Spleen (tissue), 11 donors: ENCODE results near the gene BEND3. TPM values are rescaled to one million over a fixed set of nuclear protein-coding genes. Genes with fewer than 3 reads are reported as not detected.

Experiments used
- DNase-seq: peaks from one replicate; pipeline ENCODE4 v3.0.0-alpha.2; 2020
- H3K27ac ChIP-seq, 8 donors: fragments of 200-600 bp; sonication (generic) in 7 of 8; 1 replicate in 4 of 8; 2 replicates in 4 of 8; pipeline versions ENCODE4 v1.5.0 to v1.8.0; 2016 to 2021; ENCODE audit warnings: inconsistent platforms in 4 of 8, mild to moderate bottlenecking in 4 of 8, moderate library complexity in 1 of 8
- H3K27me3 ChIP-seq, 7 donors: fragments of 200-600 bp; sonication (generic) in 6 of 7; replicated peaks in 1 of 7; 1 replicate in 4 of 7; 2 replicates in 3 of 7; pipeline versions ENCODE4 v1.5.0 to v1.8.0; 2016 to 2021; ENCODE audit warnings: inconsistent platforms in 3 of 7, mild to moderate bottlenecking in 1 of 7
- H3K36me3 ChIP-seq, 6 donors: fragments of 200-600 bp; sonication (generic) in 5 of 6; 1 replicate in 4 of 6; 2 replicates in 2 of 6; pipeline versions ENCODE4 v1.5.0 to v1.8.0; 2016 to 2021; ENCODE audit warnings: inconsistent platforms in 2 of 6
- H3K4me1 ChIP-seq, 6 donors: fragments of 200-600 bp; sonication (generic) in 5 of 6; 1 replicate in 3 of 6; 2 replicates in 3 of 6; pipeline versions ENCODE4 v1.5.0 to v1.8.0; 2016 to 2021; ENCODE audit warnings: inconsistent platforms in 3 of 6
- H3K4me3 ChIP-seq, 8 donors: fragments of 200-600 bp; sonication (generic) in 7 of 8; 1 replicate in 4 of 8; 2 replicates in 4 of 8; pipeline versions ENCODE4 v1.5.0 to v1.8.0; 2016 to 2021; ENCODE audit warnings: inconsistent platforms in 4 of 8, mild to moderate bottlenecking in 4 of 8, moderate library complexity in 2 of 8
- H3K9me3 ChIP-seq, 8 donors: fragments of 200-600 bp; sonication (generic) in 7 of 8; 1 replicate in 4 of 8; 2 replicates in 4 of 8; pipeline versions ENCODE4 v1.5.0 to v1.8.0; 2016 to 2021; ENCODE audit warnings: inconsistent platforms in 4 of 8
- POLR2A ChIP-seq, 3 donors: fragments of 450-650 bp; IDR thresholded peaks; one replicate each; pipeline ENCODE4 v1.5.1; 2017; ENCODE audit warnings: antibody characterized with exemption in 3 of 3, mild to moderate bottlenecking in 1 of 3
- POLR2AphosphoS5 ChIP-seq, 3 donors: sonication (generic); formaldehyde crosslinking; IDR thresholded peaks; one replicate each; pipeline ENCODE4 v1.5.1; 2017; ENCODE audit warnings: antibody characterized with exemption in 3 of 3
- WGBS, 5 donors: extraction: QIAGEN DNeasy Blood & Tissue Kit in 3 of 5; methylation state at CpG; one replicate each; pipeline versions ENCODE4 v1.1.5 to v1.1.7; 2013 to 2018; 5-methylcytosine and 5-hydroxymethylcytosine counted together
- intact Hi-C: fragments of 100-400 bp; cut with DNase I; formaldehyde crosslinking; loops from one replicate; pipeline ENCODE4 v1.15.0; 2023; ENCODE audit warnings: low total_unique reads
- polyA plus RNA-seq, 3 donors: library from polyadenylated mRNA; stranded (reverse); fragments of 200-250 nt; gene quantifications; one replicate each; pipeline ENCODE4 v1.2.1, GENCODE V29; 2013
- total RNA-seq, 7 donors: library from RNA; depleted of rRNA in 3 of 7; stranded (reverse); fragments of >200 nt in 3 of 7; fragmentation: NEBNext Ultra II Directional in 4 of 7; extraction: Animal tissue kit (Norgen Biotek cat#: 25700) in 4 of 7; gene quantifications; one replicate each; pipeline versions ENCODE4 v1.1.0 to v1.2.1, GENCODE V29; 2016 to 2021
- TF ChIP-seq, protein P1 (sequence below), 11 experiments: fragments of 200-600 bp in 7 of 11; fragments of 450-650 bp in 4 of 11; sonication (generic) in 4 of 11; IDR thresholded peaks in 8 of 11; conservative IDR thresholded peaks in 3 of 11; 1 replicate in 7 of 11; 2 replicates in 4 of 11; pipeline versions ENCODE4 v1.4.0 to v1.8.0; 2016 to 2021; ENCODE audit warnings: antibody characterized with exemption in 11 of 11, inconsistent platforms in 4 of 11, mild to moderate bottlenecking in 1 of 11
- donor health status: healthy with polysubstance abuse.
- donor health status: DM: no; HTN: no; CAD: no; lungs with moderate emphysema.
- donor health status: DM: no; HTN: no; CAD: no.
- donor health status: Bipolar disorder and iron deficiency.
- donor health status: healthy.
- donor health status: DM: no; HTN: no; CAD: no.
- donor health status: DM: yes; HTN: yes; CAD: no.

BEND3 gene
- total and polyA plus RNA-seq, 10 donors = 0.37 to 2.6 (median 2.1) TPM

DNA sequence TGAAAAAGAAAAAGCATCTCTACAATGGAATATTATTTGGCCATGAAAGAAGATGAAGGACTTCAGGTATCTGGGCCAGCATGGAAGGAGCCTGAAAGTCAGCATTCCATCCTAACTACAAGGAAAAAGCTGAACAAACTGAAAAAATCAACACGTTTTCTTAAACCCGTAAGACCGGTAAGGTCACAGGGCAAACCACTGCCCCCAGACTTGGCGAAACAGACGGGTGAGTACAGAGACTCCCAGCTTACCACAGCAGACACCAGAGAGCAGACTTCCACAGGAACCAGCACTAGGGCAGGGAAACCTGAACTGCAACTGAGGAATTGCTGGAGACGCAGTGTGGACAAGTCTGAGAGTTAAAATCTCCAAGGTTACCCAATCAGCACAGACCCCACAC lies 31.4 kb downstream of the BEND3 start:
- no peak for DNase-seq
- Histone ChIP-seq H3K27ac (no peak overlapping the region), H3K9me3 (peaks cover 0 to 11% (median 2%) of the 10 kb centered on the region in 8 donors), H3K36me3 (peaks cover 0 to 12% (median 0%) of the 10 kb centered on the region in 6 donors), H3K4me3 (no peak overlapping the region), H3K4me1 (no peaks in the 10 kb centered on the region), H3K27me3 (no peaks in the 10 kb centered on the region)
- WGBS, 5 donors = 92 to 96% (median 95%) methylated on average over 6 of the region's 6 CpGs
- intact Hi-C loops = no loop called here
- TF ChIP-seq, protein P1, sequence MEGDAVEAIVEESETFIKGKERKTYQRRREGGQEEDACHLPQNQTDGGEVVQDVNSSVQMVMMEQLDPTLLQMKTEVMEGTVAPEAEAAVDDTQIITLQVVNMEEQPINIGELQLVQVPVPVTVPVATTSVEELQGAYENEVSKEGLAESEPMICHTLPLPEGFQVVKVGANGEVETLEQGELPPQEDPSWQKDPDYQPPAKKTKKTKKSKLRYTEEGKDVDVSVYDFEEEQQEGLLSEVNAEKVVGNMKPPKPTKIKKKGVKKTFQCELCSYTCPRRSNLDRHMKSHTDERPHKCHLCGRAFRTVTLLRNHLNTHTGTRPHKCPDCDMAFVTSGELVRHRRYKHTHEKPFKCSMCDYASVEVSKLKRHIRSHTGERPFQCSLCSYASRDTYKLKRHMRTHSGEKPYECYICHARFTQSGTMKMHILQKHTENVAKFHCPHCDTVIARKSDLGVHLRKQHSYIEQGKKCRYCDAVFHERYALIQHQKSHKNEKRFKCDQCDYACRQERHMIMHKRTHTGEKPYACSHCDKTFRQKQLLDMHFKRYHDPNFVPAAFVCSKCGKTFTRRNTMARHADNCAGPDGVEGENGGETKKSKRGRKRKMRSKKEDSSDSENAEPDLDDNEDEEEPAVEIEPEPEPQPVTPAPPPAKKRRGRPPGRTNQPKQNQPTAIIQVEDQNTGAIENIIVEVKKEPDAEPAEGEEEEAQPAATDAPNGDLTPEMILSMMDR (IDR thresholded peaks at IDR 0.05 in 8 of 11, conservative IDR thresholded peaks at IDR 0.05 in 3 of 11) = no peak
- TF ChIP-seq POLR2A (IDR thresholded peaks at IDR 0.05) (no peak), POLR2AphosphoS5 (IDR thresholded peaks at IDR 0.05) (no peak)

GRCh38 chr6:107083047-107083768 lies 32.1 kb downstream of the BEND3 start:
- Histone ChIP-seq H3K36me3 (peaks cover 0 to 12% (median 0%) of the 10 kb centered on the region in 6 donors), H3K27ac (no peak overlapping the region), H3K9me3 (peaks cover 0 to 11% (median 2%) of the 10 kb centered on the region in 8 donors), H3K4me1 (no peaks in the 10 kb centered on the region), H3K27me3 (no peaks in the 10 kb centered on the region), H3K4me3 (no peak overlapping the region)
- intact Hi-C loops = no loop called here
- WGBS, 5 donors = 67 to 90% (median 77%) methylated on average over 10 of the region's 10 CpGs
- no peak for DNase-seq
- no peak for TF ChIP-seq POLR2A (IDR thresholded peaks at IDR 0.05)
- no peak for TF ChIP-seq POLR2AphosphoS5 (IDR thresholded peaks at IDR 0.05)
- TF ChIP-seq, protein P1 (IDR thresholded peaks at IDR 0.05 in 8 of 11, conservative IDR thresholded peaks at IDR 0.05 in 3 of 11) = no peak

- Histone ChIP-seq H3K4me3 (no peak overlapping the region), H3K4me1 (no peaks in the 10 kb centered on the region), H3K27ac (no peak overlapping the region), H3K9me3 (peaks cover 0 to 11% (median 2%) of the 10 kb centered on the region in 8 donors), H3K36me3 (peaks cover 0 to 12% (median 0%) of the 10 kb centered on the region in 6 donors), H3K27me3 (no peaks in the 10 kb centered on the region)
- intact Hi-C loops = no loop called here
- TF ChIP-seq POLR2A (IDR thresholded peaks at IDR 0.05) (no peak), POLR2AphosphoS5 (IDR thresholded peaks at IDR 0.05) (no peak)
- TF ChIP-seq, protein P1 (IDR thresholded peaks at IDR 0.05 in 8 of 11, conservative IDR thresholded peaks at IDR 0.05 in 3 of 11) = no peak
- no peak for DNase-seq
- 66 to 76% (median 68%) methylated on average over 4 of the region's 4 CpGs for WGBS, 5 donors
These were observed 33.3 kb downstream of the BEND3 start for GRCh38 chr6:107082045-107082444.

DNA sequence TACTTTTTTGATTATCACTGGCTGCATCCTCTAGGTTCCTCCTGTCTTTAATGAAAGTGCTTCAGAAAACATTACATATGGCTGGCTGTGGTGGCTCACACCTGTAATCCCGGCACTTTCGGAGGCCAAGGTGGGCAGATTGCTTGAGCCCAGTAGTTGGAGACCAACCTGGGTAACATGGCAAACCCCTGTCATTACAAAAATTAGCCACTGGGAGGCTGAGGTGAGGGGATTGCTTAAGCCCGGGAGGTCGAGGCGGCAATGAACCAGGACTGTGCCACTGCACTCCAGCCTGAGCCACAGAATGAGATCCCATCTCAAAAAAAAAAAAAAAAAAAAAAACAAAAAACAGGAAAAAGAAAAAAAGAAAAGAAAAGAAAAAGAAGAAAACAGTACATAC lies 35.3 kb downstream of the BEND3 start:
- Histone ChIP-seq H3K36me3 (peaks cover 0 to 11% (median 0%) of the 10 kb centered on the region in 6 donors), H3K27ac (no peak overlapping the region), H3K4me1 (no peaks in the 10 kb centered on the region), H3K4me3 (no peak overlapping the region), H3K27me3 (no peaks in the 10 kb centered on the region), H3K9me3 (peaks cover 0 to 10% (median 2%) of the 10 kb centered on the region in 8 donors)
- TF ChIP-seq, protein P1 (IDR thresholded peaks at IDR 0.05 in 8 of 11, conservative IDR thresholded peaks at IDR 0.05 in 3 of 11) = no peak
- TF ChIP-seq POLR2AphosphoS5 (IDR thresholded peaks at IDR 0.05) = no peak
- TF ChIP-seq POLR2A (IDR thresholded peaks at IDR 0.05) = no peak
- no peak for DNase-seq
- WGBS, 5 donors = 76 to 87% (median 83%) methylated on average over 5 of the region's 5 CpGs
- intact Hi-C loops = no loop called here
